GM23338 (cell line): ENCODE results near the gene LSM14A. TPM values are rescaled to one million over a fixed set of nuclear protein-coding genes. Genes with fewer than 3 reads are reported as not detected.
A peak's percentile ranks its signal among the peaks of the same experiment; 100 is the strongest.

Experiments used
- ATAC-seq: fragments of 200-7000 bp; cut with Tn5 transposase; 3 replicates; pipeline ENCODE4 v1.9.1; 2020
- DNase-seq: peaks from one replicate; pipeline ENCODE4 v3.0.0-alpha.2; 2015; ENCODE audit warnings: low spot score
- H2AFZ ChIP-seq: fragments of 200-600 bp; sonication (generic); 2 replicates; pipeline ENCODE4 v1.8.0; 2016; ENCODE audit warnings: antibody characterized with exemption, mild to moderate bottlenecking, moderate library complexity
- H3F3A ChIP-seq: fragments of 200-600 bp; sonication (generic); replicated peaks from 2 replicates; pipeline ENCODE4 v1.8.0; 2017; ENCODE audit warnings: antibody characterized with exemption, mixed run types, low read depth
- H3K27ac ChIP-seq: fragments of 200-600 bp; sonication (generic); 2 replicates; pipeline ENCODE4 v1.6.1; 2016; ENCODE audit warnings: low read depth
- H3K27me3 ChIP-seq: fragments of 200-600 bp; sonication (generic); 2 replicates; pipeline ENCODE4 v1.8.0; 2016; ENCODE audit warnings: mild to moderate bottlenecking, mixed run types, moderate library complexity; ENCODE audit not compliant: insufficient read depth
- H3K36me3 ChIP-seq: fragments of 200-600 bp; sonication (generic); 2 replicates; pipeline ENCODE4 v1.8.0; 2016; ENCODE audit warnings: mild to moderate bottlenecking; ENCODE audit not compliant: insufficient read depth
- H3K4me1 ChIP-seq: fragments of 200-600 bp; sonication (generic); 2 replicates; pipeline ENCODE4 v1.8.0; 2016; ENCODE audit warnings: mild to moderate bottlenecking, moderate library complexity; ENCODE audit not compliant: insufficient read depth
- H3K4me2 ChIP-seq: fragments of 200-600 bp; sonication (generic); 2 replicates; pipeline ENCODE4 v1.7.1; 2017; ENCODE audit warnings: mixed run types
- H3K4me3 ChIP-seq: fragments of 200-600 bp; sonication (generic); 2 replicates; pipeline ENCODE4 v1.6.1; 2016; ENCODE audit warnings: mixed run types
- H3K79me2 ChIP-seq: fragments of 200-600 bp; sonication (generic); replicated peaks from 2 replicates; pipeline ENCODE4 v1.8.0; 2017; ENCODE audit warnings: mild to moderate bottlenecking; ENCODE audit not compliant: insufficient read depth
- H3K9me2 ChIP-seq: fragments of 200-600 bp; sonication (generic); 2 replicates; pipeline ENCODE4 v1.8.0; 2017; ENCODE audit not compliant: insufficient read depth
- H4K20me1 ChIP-seq: fragments of 200-600 bp; sonication (generic); replicated peaks from 2 replicates; pipeline ENCODE4 v1.8.0; 2017; ENCODE audit warnings: mild to moderate bottlenecking; ENCODE audit not compliant: insufficient read depth
- H3K27ac Mint-ChIP-seq: 2 replicates; pipeline ENCODE4 v1.8.0; 2020; ENCODE audit warnings: inconsistent platforms, mild to moderate bottlenecking, moderate library complexity, mixed read lengths
- H3K27me3 Mint-ChIP-seq: 3 replicates; pipeline ENCODE4 v1.8.0; 2022; ENCODE audit warnings: low read depth, mild to moderate bottlenecking, moderate library complexity, mixed read lengths, inconsistent platforms; ENCODE audit not compliant: insufficient read depth, poor library complexity
- H3K36me3 Mint-ChIP-seq: 3 replicates; pipeline ENCODE4 v1.8.0; 2021; ENCODE audit warnings: low read depth, mild to moderate bottlenecking, inconsistent platforms, moderate library complexity, mixed read lengths
- H3K4me1 Mint-ChIP-seq: 3 replicates; pipeline ENCODE4 v1.8.0; 2020; ENCODE audit warnings: mild to moderate bottlenecking, inconsistent platforms, mixed read lengths
- H3K4me3 Mint-ChIP-seq: 3 replicates; pipeline ENCODE4 v1.8.0; 2021; ENCODE audit warnings: moderate library complexity, mild to moderate bottlenecking, inconsistent platforms, mixed read lengths
- H3K9me3 Mint-ChIP-seq: 3 replicates; pipeline ENCODE4 v1.8.0; 2020; ENCODE audit warnings: moderate library complexity, mild to moderate bottlenecking, inconsistent platforms, mixed read lengths
- CREB1 ChIP-seq: fragments of 250-450 bp; sonication (Bioruptor Pico); IDR thresholded peaks from 2 replicates; pipeline ENCODE4 v1.5.0; 2020; ENCODE audit warnings: low read depth, mild to moderate bottlenecking, moderate library complexity
- ETS1 ChIP-seq: IDR thresholded peaks from 2 replicates; pipeline ENCODE4 v1.6.1; 2016; ENCODE audit warnings: antibody characterized with exemption
- EZH2phosphoT487 ChIP-seq: fragments of 200-600 bp; sonication (generic); IDR thresholded peaks from one replicate; pipeline ENCODE4 v1.8.1; 2018; ENCODE audit warnings: antibody characterized with exemption; ENCODE audit not compliant: unreplicated experiment
- JUNB ChIP-seq: IDR thresholded peaks from one replicate; pipeline ENCODE4 v1.6.1; 2016; ENCODE audit warnings: antibody characterized with exemption; ENCODE audit not compliant: unreplicated experiment
- NANOG ChIP-seq: IDR thresholded peaks from 2 replicates; pipeline ENCODE4 v1.6.1; 2016; ENCODE audit warnings: antibody characterized with exemption, borderline replicate concordance
- POLR2AphosphoS5 ChIP-seq: IDR thresholded peaks from 2 replicates; pipeline ENCODE4 v1.6.1; 2016; ENCODE audit warnings: antibody characterized with exemption, low read depth
- STAT1 ChIP-seq: IDR thresholded peaks from one replicate; pipeline ENCODE4 v1.6.1; 2016; ENCODE audit warnings: antibody characterized with exemption; ENCODE audit not compliant: unreplicated experiment
- ZNF114 ChIP-seq: fragments of 250-450 bp; sonication (Bioruptor Pico); IDR thresholded peaks from 2 replicates; pipeline ENCODE4 v1.5.0; 2020; ENCODE audit warnings: mild to moderate bottlenecking, moderate library complexity
- polyA plus RNA-seq: library from polyadenylated mRNA; unstranded; fragments of >200 nt; fragmentation: Nextera tagmentation; extraction: Ambion mirVana; gene quantifications from 2 replicates; pipeline ENCODE4 v1.2.1, GENCODE V29; 2016
- total RNA-seq: library from RNA; depleted of rRNA; stranded (reverse); fragments of >200 nt; shearing (Covaris generic); gene quantifications from 2 replicates; pipeline ENCODE4 v1.2.3, GENCODE V29; 2014
- TF ChIP-seq, protein P1 (sequence below): IDR thresholded peaks from one replicate; pipeline ENCODE4 v1.6.1; 2018; ENCODE audit warnings: antibody characterized with exemption; ENCODE audit not compliant: unreplicated experiment
- TF ChIP-seq, protein P2 (sequence below): fragments of 250-450 bp; sonication (Bioruptor Pico); IDR thresholded peaks from 2 replicates; pipeline ENCODE4 v1.5.0; 2020; ENCODE audit warnings: mild to moderate bottlenecking, moderate library complexity

Gene LSM14A
- total and polyA plus RNA-seq, 2 experiments from 2014 or later, result 109 to 166 TPM

DNA sequence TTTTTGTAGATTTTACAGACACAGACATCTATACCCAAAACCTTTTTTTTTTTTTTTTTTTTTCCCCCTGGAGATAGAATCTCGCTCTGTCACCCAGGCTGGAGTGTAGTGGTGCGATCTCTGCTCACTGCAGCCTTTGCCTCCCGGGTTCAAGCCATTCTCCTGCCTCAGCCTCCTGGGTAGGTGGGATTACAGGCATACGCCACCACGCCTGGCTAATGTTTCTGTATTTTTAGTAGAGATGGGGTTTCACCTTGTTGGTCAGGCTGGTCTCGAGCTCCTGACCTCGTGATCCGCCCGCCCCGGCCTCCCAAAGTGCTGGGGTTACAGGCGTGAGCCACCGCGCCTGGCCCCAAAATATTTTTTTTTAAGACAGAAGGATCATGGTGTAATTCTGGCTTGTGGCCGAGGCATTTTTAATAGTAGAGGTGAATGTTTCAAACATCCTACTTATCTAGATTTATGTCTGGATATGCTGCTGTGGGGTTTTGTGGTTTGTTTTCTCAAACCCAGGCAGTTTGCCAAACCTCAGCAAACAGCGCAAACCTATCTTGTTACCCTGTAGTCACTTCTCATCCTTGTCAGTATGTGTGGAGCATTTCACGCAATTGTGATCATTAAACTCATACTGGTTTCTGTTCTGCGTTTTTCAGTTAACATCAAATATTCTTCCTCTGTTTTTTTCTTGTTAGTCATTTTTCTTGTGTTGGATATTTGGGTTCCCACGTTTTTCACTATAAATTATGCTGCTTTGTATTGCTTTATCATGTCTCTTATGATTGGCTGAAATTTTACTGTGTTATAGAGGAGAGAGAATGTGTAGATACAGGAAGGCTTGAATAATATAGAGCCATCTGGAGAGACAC, 45.9 kb downstream of the LSM14A start:
- Histone ChIP-seq H3K27ac (peak overlapping the region; percentile 10; the same call in 1 of the 2 replicates), H3K4me2 (no peak overlapping the region), H2AFZ (no peak overlapping the region), H3K4me1 (no peaks in the 10 kb centered on the region), H4K20me1 (peaks cover 15% of the 10 kb centered on the region), H3K9me2 (no peaks in the 10 kb centered on the region), H3K79me2 (peaks cover 11% of the 10 kb centered on the region; the same call in 1 of the 2 replicates), H3K36me3 (peaks cover 54% of the 10 kb centered on the region), H3F3A (peaks cover 12% of the 10 kb centered on the region), H3K27me3 (no peaks in the 10 kb centered on the region), H3K4me3 (no peak overlapping the region)
- Mint-ChIP-seq H3K27me3 (no peaks in the 10 kb centered on the region), H3K9me3 (no peaks in the 10 kb centered on the region), H3K27ac (peak overlapping the region; percentile 37; the same call in 1 of the 2 replicates), H3K36me3 (peaks cover 74% of the 10 kb centered on the region), H3K4me3 (no peak overlapping the region), H3K4me1 (peaks cover under 1% of the 10 kb centered on the region; the same call in 2 of the 3 replicates)
- DNase-seq (no peak), ATAC-seq (no peak)
- TF ChIP-seq, protein P1, sequence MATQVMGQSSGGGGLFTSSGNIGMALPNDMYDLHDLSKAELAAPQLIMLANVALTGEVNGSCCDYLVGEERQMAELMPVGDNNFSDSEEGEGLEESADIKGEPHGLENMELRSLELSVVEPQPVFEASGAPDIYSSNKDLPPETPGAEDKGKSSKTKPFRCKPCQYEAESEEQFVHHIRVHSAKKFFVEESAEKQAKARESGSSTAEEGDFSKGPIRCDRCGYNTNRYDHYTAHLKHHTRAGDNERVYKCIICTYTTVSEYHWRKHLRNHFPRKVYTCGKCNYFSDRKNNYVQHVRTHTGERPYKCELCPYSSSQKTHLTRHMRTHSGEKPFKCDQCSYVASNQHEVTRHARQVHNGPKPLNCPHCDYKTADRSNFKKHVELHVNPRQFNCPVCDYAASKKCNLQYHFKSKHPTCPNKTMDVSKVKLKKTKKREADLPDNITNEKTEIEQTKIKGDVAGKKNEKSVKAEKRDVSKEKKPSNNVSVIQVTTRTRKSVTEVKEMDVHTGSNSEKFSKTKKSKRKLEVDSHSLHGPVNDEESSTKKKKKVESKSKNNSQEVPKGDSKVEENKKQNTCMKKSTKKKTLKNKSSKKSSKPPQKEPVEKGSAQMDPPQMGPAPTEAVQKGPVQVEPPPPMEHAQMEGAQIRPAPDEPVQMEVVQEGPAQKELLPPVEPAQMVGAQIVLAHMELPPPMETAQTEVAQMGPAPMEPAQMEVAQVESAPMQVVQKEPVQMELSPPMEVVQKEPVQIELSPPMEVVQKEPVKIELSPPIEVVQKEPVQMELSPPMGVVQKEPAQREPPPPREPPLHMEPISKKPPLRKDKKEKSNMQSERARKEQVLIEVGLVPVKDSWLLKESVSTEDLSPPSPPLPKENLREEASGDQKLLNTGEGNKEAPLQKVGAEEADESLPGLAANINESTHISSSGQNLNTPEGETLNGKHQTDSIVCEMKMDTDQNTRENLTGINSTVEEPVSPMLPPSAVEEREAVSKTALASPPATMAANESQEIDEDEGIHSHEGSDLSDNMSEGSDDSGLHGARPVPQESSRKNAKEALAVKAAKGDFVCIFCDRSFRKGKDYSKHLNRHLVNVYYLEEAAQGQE, result no peak
- TF ChIP-seq EZH2phosphoT487 (no peak), STAT1 (no peak), CREB1 (CRISPR knock-in tag) (no peak), JUNB (no peak), ZNF114 (no peak), NANOG (no peak), ETS1 (no peak), POLR2AphosphoS5 (no peak)
- TF ChIP-seq, protein P2, sequence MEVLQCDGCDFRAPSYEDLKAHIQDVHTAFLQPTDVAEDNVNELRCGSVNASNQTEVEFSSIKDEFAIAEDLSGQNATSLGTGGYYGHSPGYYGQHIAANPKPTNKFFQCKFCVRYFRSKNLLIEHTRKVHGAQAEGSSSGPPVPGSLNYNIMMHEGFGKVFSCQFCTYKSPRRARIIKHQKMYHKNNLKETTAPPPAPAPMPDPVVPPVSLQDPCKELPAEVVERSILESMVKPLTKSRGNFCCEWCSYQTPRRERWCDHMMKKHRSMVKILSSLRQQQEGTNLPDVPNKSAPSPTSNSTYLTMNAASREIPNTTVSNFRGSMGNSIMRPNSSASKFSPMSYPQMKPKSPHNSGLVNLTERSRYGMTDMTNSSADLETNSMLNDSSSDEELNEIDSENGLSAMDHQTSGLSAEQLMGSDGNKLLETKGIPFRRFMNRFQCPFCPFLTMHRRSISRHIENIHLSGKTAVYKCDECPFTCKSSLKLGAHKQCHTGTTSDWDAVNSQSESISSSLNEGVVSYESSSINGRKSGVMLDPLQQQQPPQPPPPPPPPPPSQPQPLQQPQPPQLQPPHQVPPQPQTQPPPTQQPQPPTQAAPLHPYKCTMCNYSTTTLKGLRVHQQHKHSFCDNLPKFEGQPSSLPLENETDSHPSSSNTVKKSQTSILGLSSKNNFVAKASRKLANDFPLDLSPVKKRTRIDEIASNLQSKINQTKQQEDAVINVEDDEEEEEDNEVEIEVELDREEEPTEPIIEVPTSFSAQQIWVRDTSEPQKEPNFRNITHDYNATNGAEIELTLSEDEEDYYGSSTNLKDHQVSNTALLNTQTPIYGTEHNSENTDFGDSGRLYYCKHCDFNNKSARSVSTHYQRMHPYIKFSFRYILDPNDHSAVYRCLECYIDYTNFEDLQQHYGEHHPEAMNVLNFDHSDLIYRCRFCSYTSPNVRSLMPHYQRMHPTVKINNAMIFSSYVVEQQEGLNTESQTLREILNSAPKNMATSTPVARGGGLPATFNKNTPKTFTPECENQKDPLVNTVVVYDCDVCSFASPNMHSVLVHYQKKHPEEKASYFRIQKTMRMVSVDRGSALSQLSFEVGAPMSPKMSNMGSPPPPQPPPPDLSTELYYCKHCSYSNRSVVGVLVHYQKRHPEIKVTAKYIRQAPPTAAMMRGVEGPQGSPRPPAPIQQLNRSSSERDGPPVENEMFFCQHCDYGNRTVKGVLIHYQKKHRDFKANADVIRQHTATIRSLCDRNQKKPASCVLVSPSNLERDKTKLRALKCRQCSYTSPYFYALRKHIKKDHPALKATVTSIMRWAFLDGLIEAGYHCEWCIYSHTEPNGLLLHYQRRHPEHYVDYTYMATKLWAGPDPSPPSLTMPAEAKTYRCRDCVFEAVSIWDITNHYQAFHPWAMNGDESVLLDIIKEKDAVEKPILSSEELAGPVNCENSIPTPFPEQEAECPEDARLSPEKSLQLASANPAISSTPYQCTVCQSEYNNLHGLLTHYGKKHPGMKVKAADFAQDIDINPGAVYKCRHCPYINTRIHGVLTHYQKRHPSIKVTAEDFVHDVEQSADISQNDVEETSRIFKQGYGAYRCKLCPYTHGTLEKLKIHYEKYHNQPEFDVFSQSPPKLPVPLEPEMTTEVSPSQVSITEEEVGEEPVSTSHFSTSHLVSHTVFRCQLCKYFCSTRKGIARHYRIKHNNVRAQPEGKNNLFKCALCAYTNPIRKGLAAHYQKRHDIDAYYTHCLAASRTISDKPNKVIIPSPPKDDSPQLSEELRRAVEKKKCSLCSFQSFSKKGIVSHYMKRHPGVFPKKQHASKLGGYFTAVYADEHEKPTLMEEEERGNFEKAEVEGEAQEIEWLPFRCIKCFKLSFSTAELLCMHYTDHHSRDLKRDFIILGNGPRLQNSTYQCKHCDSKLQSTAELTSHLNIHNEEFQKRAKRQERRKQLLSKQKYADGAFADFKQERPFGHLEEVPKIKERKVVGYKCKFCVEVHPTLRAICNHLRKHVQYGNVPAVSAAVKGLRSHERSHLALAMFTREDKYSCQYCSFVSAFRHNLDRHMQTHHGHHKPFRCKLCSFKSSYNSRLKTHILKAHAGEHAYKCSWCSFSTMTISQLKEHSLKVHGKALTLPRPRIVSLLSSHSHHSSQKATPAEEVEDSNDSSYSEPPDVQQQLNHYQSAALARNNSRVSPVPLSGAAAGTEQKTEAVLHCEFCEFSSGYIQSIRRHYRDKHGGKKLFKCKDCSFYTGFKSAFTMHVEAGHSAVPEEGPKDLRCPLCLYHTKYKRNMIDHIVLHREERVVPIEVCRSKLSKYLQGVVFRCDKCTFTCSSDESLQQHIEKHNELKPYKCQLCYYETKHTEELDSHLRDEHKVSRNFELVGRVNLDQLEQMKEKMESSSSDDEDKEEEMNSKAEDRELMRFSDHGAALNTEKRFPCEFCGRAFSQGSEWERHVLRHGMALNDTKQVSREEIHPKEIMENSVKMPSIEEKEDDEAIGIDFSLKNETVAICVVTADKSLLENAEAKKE, result no peak
